GM12878 (cell line): ENCODE results near the gene FARS2. TPM values are rescaled to one million over a fixed set of nuclear protein-coding genes. Genes with fewer than 3 reads are reported as not detected.

Experiments used
- ATAC-seq: fragments of 200-7000 bp; cut with Tn5 transposase; 3 replicates; pipeline ENCODE4 v1.9.1; 2020; ENCODE audit warnings: mild to moderate bottlenecking, moderate library complexity
- BruUV-seq: library from RNA; stranded (reverse); fragments of 400-500 nt; replicated peaks from 2 replicates; lab custom pipeline; 2021; lab: Mats Ljungman, UMichigan
- CTCF ChIA-PET: fragments of 300-600 bp; sonication (Branson Sonifier 250); formaldehyde crosslinking; extraction: SDS; loops from one replicate; lab custom pipeline; 2021; ENCODE audit warnings: inconsistent platforms; lab: Yijun Ruan, JAX
- POLR2A ChIA-PET: fragments of 350-600 bp; formaldehyde crosslinking; extraction: SDS; loops from one replicate; lab custom pipeline; 2021; ENCODE audit warnings: inconsistent platforms; lab: Charles Lee
- RAD21 ChIA-PET: fragments of 300-600 bp; sonication (Branson Sonifier 250); formaldehyde crosslinking; loops from one replicate; lab custom pipeline; 2023; ENCODE audit warnings: antibody characterized with exemption; ENCODE audit not compliant: unreplicated experiment; lab: Charles Lee
- SMC1A ChIA-PET: fragments of 300-600 bp; sonication (Branson Sonifier 250); formaldehyde crosslinking; loops from one replicate; lab custom pipeline; 2023; ENCODE audit not compliant: unreplicated experiment, uncharacterized antibody; lab: Charles Lee
- DNase-seq: peaks from one replicate; pipeline ENCODE4 v3.0.0-alpha.2; 2011; ENCODE audit warnings: low read depth, low spot score
- FAIRE-seq: peaks from 3 replicates; lab custom pipeline; 2011; peaks lifted over from hg19 to GRCh38; lab: Jason Lieb, UNC
- H2AFZ ChIP-seq: 2 replicates; pipeline ENCODE4 v1.6.0; 2011; ENCODE audit warnings: low read depth, low read length, control low read depth; ENCODE audit not compliant: control insufficient read depth
- H3K27ac ChIP-seq: 2 replicates; pipeline ENCODE4 v1.5.1; 2011; ENCODE audit warnings: control low read depth; ENCODE audit not compliant: control insufficient read depth, insufficient read depth
- H3K27me3 ChIP-seq, 2 experiments: replicated peaks in 1 of 2; 2 replicates each; pipeline versions ENCODE4 v1.6.0 to v1.6.1; 2011; ENCODE audit warnings: low read length in 1 of 2; ENCODE audit not compliant: control insufficient read depth in 2 of 2, insufficient read depth in 2 of 2
- H3K36me3 ChIP-seq, 2 experiments: 2 replicates each; pipeline ENCODE4 v1.5.1; 2011; ENCODE audit warnings: low read length in 1 of 2; ENCODE audit not compliant: control insufficient read depth in 2 of 2, insufficient read depth in 2 of 2
- H3K4me1 ChIP-seq: 2 replicates; pipeline ENCODE4 v1.6.1; 2011; ENCODE audit warnings: mild to moderate bottlenecking, low read length, moderate library complexity, mixed read lengths; ENCODE audit not compliant: control insufficient read depth, insufficient read depth
- H3K4me2 ChIP-seq: 2 replicates; pipeline ENCODE4 v1.6.0; 2011; ENCODE audit warnings: control low read depth; ENCODE audit not compliant: control insufficient read depth, insufficient read depth
- H3K4me3 ChIP-seq: fragments of 200-600 bp; sonication (generic); 2 replicates; pipeline ENCODE4 v1.5.1; 2016
- H3K79me2 ChIP-seq: 2 replicates; pipeline ENCODE4 v1.6.0; 2011; ENCODE audit warnings: low read length; ENCODE audit not compliant: control insufficient read depth, insufficient read depth
- H3K9ac ChIP-seq: 2 replicates; pipeline ENCODE4 v1.8.0; 2011; ENCODE audit warnings: low read length, control low read depth, mixed read lengths; ENCODE audit not compliant: control insufficient read depth, insufficient read depth
- H3K9me3 ChIP-seq: replicated peaks from 3 replicates; pipeline ENCODE4 v1.5.1; 2011; ENCODE audit warnings: mild to moderate bottlenecking, low read length; ENCODE audit not compliant: control insufficient read depth, insufficient read depth
- H4K20me1 ChIP-seq: 2 replicates; pipeline ENCODE4 v1.6.0; 2011; ENCODE audit not compliant: control insufficient read depth, insufficient read depth
- ATF7 ChIP-seq: fragments of 450-650 bp; IDR thresholded peaks from 2 replicates; pipeline ENCODE4 v1.6.1; 2016; ENCODE audit warnings: low read depth, mild to moderate bottlenecking
- BACH1 ChIP-seq: fragments of 450-650 bp; IDR thresholded peaks from 2 replicates; pipeline ENCODE4 v1.6.1; 2017; ENCODE audit warnings: mild to moderate bottlenecking, borderline replicate concordance
- CBX3 ChIP-seq: fragments of 200-600 bp; sonication (generic); IDR thresholded peaks from 2 replicates; pipeline ENCODE4 v1.6.1; 2016; ENCODE audit warnings: low read depth, borderline replicate concordance
- CHD1 ChIP-seq: IDR thresholded peaks from 2 replicates; pipeline ENCODE4 v1.6.1; 2012; ENCODE audit warnings: low read depth, low read length, improper control_type of control experiment
- ETV6 ChIP-seq, 2 experiments: fragments of 450-650 bp in 1 of 2; IDR thresholded peaks in 1 of 2; conservative IDR thresholded peaks in 1 of 2; 2 replicates each; pipeline ENCODE4 v1.6.1; 2014; ENCODE audit warnings: antibody characterized with exemption in 1 of 2, borderline replicate concordance in 1 of 2, low read depth in 1 of 2, mild to moderate bottlenecking in 1 of 2, moderate library complexity in 1 of 2
- JUND ChIP-seq: IDR thresholded peaks from 2 replicates; pipeline ENCODE4 v1.6.1; 2012; ENCODE audit warnings: low read depth, mild to moderate bottlenecking, low read length, improper control_type of control experiment, moderate library complexity
- RCOR1 ChIP-seq: conservative IDR thresholded peaks from 2 replicates; pipeline ENCODE4 v1.6.1; 2012; ENCODE audit warnings: low read depth, low read length, improper control_type of control experiment
- REST ChIP-seq: IDR thresholded peaks from 2 replicates; pipeline ENCODE4 v1.6.1; 2012; ENCODE audit warnings: mild to moderate bottlenecking, low read depth, low read length
- RFX5 ChIP-seq: IDR thresholded peaks from 2 replicates; pipeline ENCODE4 v1.6.1; 2011; ENCODE audit warnings: low read depth, low read length, improper control_type of control experiment
- SIX5 ChIP-seq: IDR thresholded peaks from 2 replicates; pipeline ENCODE4 v1.6.1; 2011; ENCODE audit warnings: mild to moderate bottlenecking, low read depth, low read length, moderate library complexity; ENCODE audit not compliant: severe bottlenecking
- SREBF2 ChIP-seq: IDR thresholded peaks from 2 replicates; pipeline ENCODE4 v1.6.1; 2012; ENCODE audit warnings: mild to moderate bottlenecking, low read length
- SRF ChIP-seq, 2 experiments: IDR thresholded peaks; 2 replicates each; pipeline ENCODE4 v1.6.1; 2011; ENCODE audit warnings: low read depth in 2 of 2, low read length in 2 of 2, mild to moderate bottlenecking in 1 of 2, moderate library complexity in 1 of 2
- STAT1 ChIP-seq: fragments of 450-650 bp; conservative IDR thresholded peaks from 2 replicates; pipeline ENCODE4 v1.6.1; 2014; ENCODE audit warnings: antibody characterized with exemption, mild to moderate bottlenecking
- STAT3 ChIP-seq: IDR thresholded peaks from 2 replicates; pipeline ENCODE4 v1.6.1; 2011; ENCODE audit warnings: low read depth, low read length, improper control_type of control experiment
- SUPT20H ChIP-seq: IDR thresholded peaks from 2 replicates; pipeline ENCODE4 v1.6.1; 2011; ENCODE audit warnings: low read depth, mild to moderate bottlenecking, low read length, moderate library complexity, borderline replicate concordance; ENCODE audit not compliant: control insufficient read depth
- SUZ12 ChIP-seq: fragments of 200-600 bp; sonication (generic); IDR thresholded peaks from one replicate; pipeline ENCODE4 v1.6.1; 2018; ENCODE audit warnings: antibody characterized with exemption, mild to moderate bottlenecking; ENCODE audit not compliant: unreplicated experiment
- USF2 ChIP-seq: IDR thresholded peaks from 2 replicates; pipeline ENCODE4 v1.6.1; 2011; ENCODE audit warnings: low read depth, low read length, improper control_type of control experiment, borderline replicate concordance
- WGBS: methylation state at CpG from one replicate; pipeline ENCODE4 v1.1.6; 2016; ENCODE audit warnings: low lambda C conversion rate; ENCODE audit not compliant: insufficient replicate concordance, insufficient coverage; ENCODE audit errors: missing lambda C conversion rate; 5-methylcytosine and 5-hydroxymethylcytosine counted together
- in situ Hi-C: fragments of 300-500 bp; cut with MboI; formaldehyde crosslinking; loops from 9 replicates; pipeline ENCODE4 v1.14.3; 2018; ENCODE audit warnings: mixed read lengths
- intact Hi-C: fragments of 100-400 bp; cut with micrococcal nuclease; formaldehyde crosslinking; loops from one replicate; pipeline ENCODE4 v1.14.2; 2022; ENCODE audit not compliant: unreplicated experiment
- polyA plus RNA-seq, 11 experiments: library from polyadenylated mRNA; depleted of rRNA in 4 of 11; unstranded in 6 of 11; stranded (reverse) in 5 of 11; fragments of >200 nt; fragmentation: Nextera tagmentation in 4 of 11; fragmentation: Illumina TruSeq in 1 of 11; extraction: Ambion mirVana in 4 of 11; extraction: Trizol in 1 of 11; gene quantifications; 1 replicate in 1 of 11; 2 replicates in 10 of 11; pipeline versions ENCODE4 v1.2.1 to v1.2.3, GENCODE V29; 2011 to 2016; ENCODE audit warnings: inconsistent platforms in 2 of 11, missing spikeins in 2 of 11, low read depth in 1 of 11
- total RNA-seq, 4 experiments: library from RNA; depleted of rRNA in 3 of 4; stranded (reverse); fragments of >200 nt in 3 of 4; fragmentation: Illumina TruSeq in 1 of 4; extraction: Trizol in 1 of 4; gene quantifications; 2 replicates each; pipeline versions ENCODE4 v1.2.1 to v1.2.3, GENCODE V29; 2013 to 2021

Gene FARS2
- total and polyA plus RNA-seq, 10 of the 15 experiments (the other 5 are each of a cell fraction or from before 2014, with no cell fraction given), result 16.8 to 46.7 (median 25.6) TPM

GRCh38 chr6:5736016-5736738, 474.9 kb downstream of the FARS2 start:
- TF ChIP-seq USF2, result no peak
- TF ChIP-seq SIX5, result no peak
- no peak for TF ChIP-seq REST
- TF ChIP-seq SRF (IDR thresholded peaks at IDR 0.05; ENCODE audit: low read depth in 2 of 2, low read length in 2 of 2), result no peak
- TF ChIP-seq CHD1, result no peak
- TF ChIP-seq BACH1, result no peak
- no peak for TF ChIP-seq RCOR1
- TF ChIP-seq ATF7, result no peak
- no peak for TF ChIP-seq STAT3
- no peak for TF ChIP-seq RFX5
- no peak for TF ChIP-seq SUZ12
- TF ChIP-seq SUPT20H, result no peak
- no peak for TF ChIP-seq STAT1
- no peak for TF ChIP-seq SREBF2
- no peak for TF ChIP-seq JUND
- no peak for TF ChIP-seq CBX3
- no peak for TF ChIP-seq ETV6 (conservative IDR thresholded peaks at IDR 0.05 in 1 of 2, IDR thresholded peaks at IDR 0.05 in 1 of 2; ENCODE audit: borderline replicate concordance in 1 of 2, low read depth in 1 of 2)
- H3K27me3 ChIP-seq, result no peaks in the 10 kb centered on the region
- H3K4me2 ChIP-seq, result no peak overlapping the region
- H3K4me1 ChIP-seq, result no peaks in the 10 kb centered on the region
- no peaks in the 10 kb centered on the region for H4K20me1 ChIP-seq
- 55% methylated on average over 5 of the region's 5 CpGs for WGBS
- ChIA-PET POLR2A (interaction anchor here (0.6 kb wide), 1 partner anchor 986 kb away, joined by 3 read pairs; no protein-coding TSS in a partner anchor), SMC1A (interaction anchor here (0.8 kb wide), 1 partner anchor 11 kb away, joined by 4 read pairs; no protein-coding TSS in a partner anchor), RAD21 (no interaction called here), CTCF (interaction anchor here (0.7 to 1.3 kb wide), 2 partner anchors 264 to 1358 kb away, joined by 3 read pairs; no protein-coding TSS in a partner anchor)
- H3K36me3 ChIP-seq, result no peaks in the 10 kb centered on the region
- intact Hi-C loops, result no loop called here
- H3K79me2 ChIP-seq, result no peaks in the 10 kb centered on the region
- no peak for ATAC-seq
- no peaks in the 10 kb centered on the region for H3K9me3 ChIP-seq
- no TSS peak for BruUV-seq
- H3K4me3 ChIP-seq, result no peak overlapping the region
- no peak for DNase-seq
- in situ Hi-C loops, result no loop called here
- H3K27ac ChIP-seq, result no peak overlapping the region
- FAIRE-seq, result no peak
- H3K9ac ChIP-seq, result no peak overlapping the region
- no peak overlapping the region for H2AFZ ChIP-seq
